Neural cell (in vitro differentiated cells): ENCODE measurements around the gene SPTB. TPM values are rescaled to one million over a fixed set of nuclear protein-coding genes. Genes with fewer than 3 reads are reported as not detected.

Source experiments
- H2AFZ ChIP-seq: fragments of 200-600, 300-800 bp; sonication (generic), shearing (Covaris generic); 2 replicates; pipeline ENCODE4 v1.6.0; 2014; ENCODE audit warnings: low read depth, mild to moderate bottlenecking, antibody characterized with exemption, low read length, moderate library complexity
- H3F3A ChIP-seq: fragments of 200-600 bp; shearing (Covaris generic); 2 replicates; pipeline ENCODE4 v1.6.1; 2016; ENCODE audit warnings: mild to moderate bottlenecking, moderate library complexity, mixed read lengths, antibody characterized with exemption, low read length; ENCODE audit not compliant: insufficient read depth, poor library complexity, severe bottlenecking
- H3K27ac ChIP-seq: fragments of 200-600, 300-800 bp; sonication (generic), shearing (Covaris generic); 2 replicates; pipeline ENCODE4 v1.5.1; 2014; ENCODE audit warnings: mild to moderate bottlenecking, low read length, moderate library complexity
- H3K27me3 ChIP-seq: fragments of 300-800, 200-600 bp; sonication (generic), shearing (Covaris generic); 2 replicates; pipeline ENCODE4 v1.6.0; 2014; ENCODE audit warnings: mild to moderate bottlenecking, low read depth, low read length, moderate library complexity; ENCODE audit not compliant: insufficient read depth
- H3K36me3 ChIP-seq: fragments of 300-800, 200-600 bp; sonication (generic), shearing (Covaris generic); 2 replicates; pipeline ENCODE4 v1.5.1; 2014; ENCODE audit warnings: mild to moderate bottlenecking, antibody characterized with exemption, low read length, moderate library complexity; ENCODE audit not compliant: insufficient read depth
- H3K4me2 ChIP-seq: fragments of 300-800, 200-600 bp; sonication (generic), shearing (Covaris generic); 2 replicates; pipeline ENCODE4 v1.6.0; 2014; ENCODE audit warnings: mild to moderate bottlenecking, low read length
- H3K4me3 ChIP-seq: fragments of 300-800, 200-600 bp; sonication (generic), shearing (Covaris generic); 2 replicates; pipeline ENCODE4 v1.5.1; 2014; ENCODE audit warnings: mild to moderate bottlenecking, low read length, moderate library complexity
- H3K79me2 ChIP-seq: fragments of 200-600 bp; shearing (Covaris generic); replicated peaks from 2 replicates; pipeline ENCODE4 v1.6.0; 2014; ENCODE audit warnings: mild to moderate bottlenecking, low read length, moderate library complexity; ENCODE audit not compliant: insufficient read depth
- H3K9ac ChIP-seq: fragments of 300-800, 200-600 bp; sonication (generic), shearing (Covaris generic); 2 replicates; pipeline ENCODE4 v1.6.1; 2016; ENCODE audit warnings: mild to moderate bottlenecking, low read length, mixed read lengths
- H3K9me2 ChIP-seq: fragments of 200-600 bp; shearing (Covaris generic); 2 replicates; pipeline ENCODE4 v1.6.1; 2016; ENCODE audit warnings: mild to moderate bottlenecking, low read length, mixed read lengths; ENCODE audit not compliant: insufficient read depth
- H3K9me3 ChIP-seq: fragments of 200-600, 300-800 bp; sonication (generic), shearing (Covaris generic); 2 replicates; pipeline ENCODE4 v1.6.1; 2016; ENCODE audit warnings: mild to moderate bottlenecking, mixed run types, low read length, moderate library complexity, mixed read lengths
- H4K20me1 ChIP-seq: fragments of 200-600 bp; shearing (Covaris generic); 2 replicates; pipeline ENCODE4 v1.6.1; 2016; ENCODE audit warnings: mild to moderate bottlenecking, mixed run types; ENCODE audit not compliant: insufficient read depth
- CTCF ChIP-seq: fragments of 450-650 bp; IDR thresholded peaks from 2 replicates; pipeline ENCODE4 v1.5.1; 2014; ENCODE audit warnings: antibody characterized with exemption, mild to moderate bottlenecking, moderate library complexity; ENCODE audit not compliant: poor library complexity, severe bottlenecking
- EP300 ChIP-seq: fragments of 450-650 bp; conservative IDR thresholded peaks from 2 replicates; pipeline ENCODE4 v1.6.1; 2014; ENCODE audit warnings: antibody characterized with exemption, mild to moderate bottlenecking, moderate library complexity; ENCODE audit not compliant: poor library complexity, severe bottlenecking
- EZH2 ChIP-seq: fragments of 200-600, 300-800 bp; shearing (Covaris generic), sonication (generic); IDR thresholded peaks from 2 replicates; pipeline ENCODE4 v1.6.1; 2014; ENCODE audit warnings: antibody characterized with exemption, low read length, borderline replicate concordance, mild to moderate bottlenecking; ENCODE audit not compliant: insufficient read depth, poor library complexity, severe bottlenecking
- MXI1 ChIP-seq: fragments of 450-650 bp; conservative IDR thresholded peaks from 2 replicates; pipeline ENCODE4 v1.6.1; 2014; ENCODE audit warnings: antibody characterized with exemption, mild to moderate bottlenecking; ENCODE audit not compliant: poor library complexity, severe bottlenecking
- POLR2AphosphoS5 ChIP-seq: IDR thresholded peaks from 2 replicates; pipeline ENCODE4 v1.6.1; 2012
- RAD21 ChIP-seq: fragments of 450-650 bp; conservative IDR thresholded peaks from 2 replicates; pipeline ENCODE4 v1.6.1; 2014; ENCODE audit warnings: antibody characterized with exemption, mild to moderate bottlenecking, moderate library complexity
- REST ChIP-seq: IDR thresholded peaks from 2 replicates; pipeline ENCODE4 v1.6.1; 2012; ENCODE audit warnings: borderline replicate concordance
- SMC3 ChIP-seq: fragments of 450-650 bp; conservative IDR thresholded peaks from 2 replicates; pipeline ENCODE4 v1.6.1; 2014; ENCODE audit warnings: antibody characterized with exemption, mild to moderate bottlenecking, moderate library complexity; ENCODE audit not compliant: poor library complexity
- TAF1 ChIP-seq: IDR thresholded peaks from 2 replicates; pipeline ENCODE4 v1.6.1; 2012; ENCODE audit warnings: low read depth
- polyA plus RNA-seq: library from polyadenylated mRNA; depleted of rRNA; stranded (reverse); fragments of >200 nt; gene quantifications from 2 replicates; pipeline ENCODE4 v1.2.3, GENCODE V29; 2014

The SPTB gene
- polyA plus RNA-seq, 1 donor from 2014 or later: 1.9 TPM

GRCh38 chr14:64795211-64795610 is 84.5 kb downstream of the SPTB start:
- H4K20me1 ChIP-seq: no peaks in the 10 kb centered on the region
- TF ChIP-seq CTCF: no peak
- TF ChIP-seq TAF1: no peak
- no peak for TF ChIP-seq EP300
- no peak for TF ChIP-seq POLR2AphosphoS5
- no peak for TF ChIP-seq SMC3
- TF ChIP-seq EZH2: no peak
- TF ChIP-seq MXI1: no peak
- TF ChIP-seq REST: no peak
- no peak for TF ChIP-seq RAD21
- no peaks in the 10 kb centered on the region for H3K79me2 ChIP-seq
- H3K27me3 ChIP-seq: no peaks in the 10 kb centered on the region
- H3K9me2 ChIP-seq: no peaks in the 10 kb centered on the region
- no peaks in the 10 kb centered on the region for H3F3A ChIP-seq
- H3K27ac ChIP-seq: no peak overlapping the region
- H3K36me3 ChIP-seq: no peaks in the 10 kb centered on the region
- H3K9ac ChIP-seq: no peak overlapping the region
- no peaks in the 10 kb centered on the region for H3K9me3 ChIP-seq
- no peak overlapping the region for H2AFZ ChIP-seq
- H3K4me3 ChIP-seq: no peak overlapping the region
- H3K4me2 ChIP-seq: no peak overlapping the region

GRCh38 chr14:64792871-64793560 is 86.7 kb downstream of the SPTB start:
- TF ChIP-seq TAF1 (no peak), EP300 (no peak), MXI1 (no peak), CTCF (no peak), RAD21 (no peak), POLR2AphosphoS5 (no peak), REST (no peak), SMC3 (no peak), EZH2 (no peak)
- no peaks in the 10 kb centered on the region for H3K27me3 ChIP-seq
- no peaks in the 10 kb centered on the region for H3K36me3 ChIP-seq
- no peaks in the 10 kb centered on the region for H4K20me1 ChIP-seq
- H3K27ac ChIP-seq: no peak overlapping the region
- H3K4me2 ChIP-seq: no peak overlapping the region
- H3K9me3 ChIP-seq: no peaks in the 10 kb centered on the region
- H3K79me2 ChIP-seq: no peaks in the 10 kb centered on the region
- H3F3A ChIP-seq: no peaks in the 10 kb centered on the region
- H3K4me3 ChIP-seq: no peak overlapping the region
- H3K9ac ChIP-seq: no peak overlapping the region
- no peak overlapping the region for H2AFZ ChIP-seq
- H3K9me2 ChIP-seq: no peaks in the 10 kb centered on the region
